CD4-positive, alpha-beta T cell treated with Interleukin-15 for 4 hours (primary cell): Measurements from ENCODE around the gene VPS16.

Experiments used
- DNase-seq: peaks from one replicate; pipeline ENCODE4 v3.0.0-alpha.2; 2020; ENCODE audit warnings: low spot score

The VPS16 gene

DNA sequence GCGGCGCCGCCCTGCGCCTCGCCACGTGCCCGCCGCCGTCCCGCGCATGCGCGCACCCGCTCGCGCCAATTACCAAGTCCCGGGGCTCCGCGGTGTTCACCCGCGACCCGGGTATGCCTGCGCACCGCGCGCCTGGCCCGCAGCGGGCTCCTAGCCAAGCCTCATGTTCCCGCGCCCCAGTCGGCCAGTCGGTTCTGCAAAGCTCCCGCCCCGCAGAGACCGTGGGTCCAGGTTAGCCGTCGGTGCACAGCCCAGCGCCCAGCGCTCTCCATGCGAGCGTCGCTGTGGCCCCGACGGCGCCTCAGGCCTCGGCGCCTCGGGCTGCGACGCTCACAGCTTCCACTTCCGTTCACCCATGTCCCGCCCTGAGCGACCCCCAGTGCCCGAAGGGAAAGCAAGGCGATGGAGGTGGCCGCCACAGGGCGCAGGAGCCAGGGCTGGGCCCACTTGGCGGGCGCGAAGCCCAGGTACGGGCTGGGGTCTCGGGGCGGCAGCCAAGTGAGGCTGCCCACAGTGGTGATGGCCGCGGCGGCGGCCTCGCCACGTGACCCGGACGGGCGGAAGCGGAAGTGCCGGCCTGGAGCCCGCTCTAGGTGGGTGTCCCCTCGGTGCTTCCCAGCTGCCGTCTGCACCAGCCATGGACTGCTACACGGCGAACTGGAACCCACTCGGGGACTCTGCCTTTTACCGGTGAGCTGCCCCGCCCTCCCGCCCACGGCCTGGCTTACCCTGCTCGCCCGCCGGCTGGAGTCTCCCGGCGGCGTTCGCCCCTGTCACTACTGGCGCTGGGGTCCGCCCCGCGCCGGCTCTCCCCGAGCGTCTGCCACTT lies at the start of gene VPS16, which contains the start of gene PCED1A:
VPS16 (plus strand) TSS at position 608 of the 829 bp plus-strand sequence; CDS start at position 638, 30 bp downstream.
PCED1A (minus strand) TSS at position 518 of the 829 bp plus-strand sequence. CDS start 743 bp downstream, outside the sequence.
- peak; percentile 85 for DNase-seq

DNA sequence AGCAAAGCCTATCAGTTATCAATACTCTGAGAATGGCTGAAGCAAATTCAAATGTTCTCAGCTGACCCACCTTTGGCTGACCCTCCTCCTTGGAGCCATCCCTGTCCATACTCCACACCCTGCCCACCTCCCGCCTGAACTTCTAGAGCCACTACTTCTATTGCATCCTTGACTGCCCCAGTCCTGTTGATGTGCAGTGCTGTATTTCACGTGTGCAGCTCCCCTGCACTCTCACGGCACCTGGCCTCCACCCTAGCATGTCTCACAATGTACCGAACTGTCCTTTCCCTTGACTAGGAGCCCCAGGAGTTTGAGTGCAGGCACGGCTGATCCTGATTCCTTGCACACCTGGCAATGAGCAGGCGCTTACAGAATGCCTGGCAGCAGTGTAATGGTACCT lies 47.1 kb upstream of the VPS16 start:
- DNase-seq: no peak

DNA sequence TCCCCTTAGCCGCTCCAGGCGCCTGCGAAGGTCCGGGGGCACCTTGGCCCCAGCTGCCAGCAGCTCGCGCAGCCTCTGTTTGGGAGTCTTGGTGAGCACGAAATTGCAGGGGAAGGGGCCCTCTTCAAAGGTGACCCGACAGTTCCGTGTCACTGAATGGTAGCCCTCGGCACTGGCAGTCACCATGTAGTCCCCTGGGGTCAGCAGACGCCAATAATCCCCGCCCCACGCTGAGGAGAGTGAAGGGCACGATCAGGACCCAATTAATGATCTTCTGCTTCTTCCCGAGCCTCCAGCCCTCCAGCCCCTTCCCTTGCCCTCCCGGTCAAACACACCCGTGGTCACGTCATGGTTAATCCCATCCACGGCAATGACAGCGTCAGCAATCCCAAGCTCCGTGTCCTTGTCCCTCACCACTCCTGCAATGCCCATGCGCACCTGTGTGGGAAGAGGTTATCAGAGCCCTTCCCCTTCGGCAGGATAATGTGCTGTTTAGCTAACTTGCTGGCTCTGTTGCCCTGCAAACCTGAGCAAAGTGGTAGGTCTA lies 46.3 kb upstream of the VPS16 start:
- no peak for DNase-seq

DNA sequence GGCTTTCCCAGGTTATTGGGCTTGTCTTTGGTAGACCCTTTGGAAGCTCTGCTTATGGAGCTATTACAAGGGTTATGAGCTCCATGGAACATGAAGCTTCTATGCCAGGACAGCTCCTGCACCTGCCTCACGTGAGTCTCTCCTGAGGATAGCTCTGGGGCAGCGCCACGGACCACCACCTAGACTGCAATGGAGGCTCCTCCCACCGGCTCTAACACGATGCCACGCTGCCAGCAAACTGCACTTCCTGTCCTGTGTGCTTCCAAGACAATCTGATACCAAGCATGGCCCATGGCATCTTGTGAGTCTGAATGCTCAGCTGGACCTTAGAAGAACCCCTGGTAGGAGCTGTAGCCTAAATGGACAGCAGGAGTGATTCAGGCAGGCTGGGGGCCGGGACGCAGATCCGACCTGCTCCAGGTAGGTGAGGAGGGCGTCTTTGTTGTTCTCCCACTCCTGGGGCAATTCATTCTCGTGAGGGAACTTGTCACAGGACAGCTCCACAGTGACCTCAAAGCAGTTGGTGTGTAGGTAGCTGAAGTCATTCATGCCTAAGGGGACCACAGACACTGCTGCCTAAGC lies 45.6 kb upstream of the VPS16 start:
- DNase-seq: no peak

DNA sequence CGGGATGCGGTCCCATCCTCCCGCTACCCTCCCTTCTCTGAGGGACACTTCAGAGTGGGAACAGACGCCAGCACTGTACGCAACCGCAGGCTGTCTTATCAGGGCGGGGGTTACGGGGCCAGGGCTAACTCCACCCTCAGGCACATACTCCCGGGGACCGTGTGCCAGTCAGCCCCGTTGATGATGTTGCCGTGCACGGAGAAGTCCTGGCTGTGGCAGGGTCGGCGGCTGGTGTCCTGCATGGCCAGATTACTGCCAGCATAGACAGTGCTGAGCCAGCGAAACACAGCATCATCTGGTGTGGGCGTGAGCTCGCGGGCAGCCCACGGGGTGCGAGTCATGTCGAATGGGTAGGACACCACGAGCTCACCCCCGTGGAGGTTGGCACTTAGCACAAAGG lies 45.1 kb upstream of the VPS16 start:
- DNase-seq: no peak

DNA sequence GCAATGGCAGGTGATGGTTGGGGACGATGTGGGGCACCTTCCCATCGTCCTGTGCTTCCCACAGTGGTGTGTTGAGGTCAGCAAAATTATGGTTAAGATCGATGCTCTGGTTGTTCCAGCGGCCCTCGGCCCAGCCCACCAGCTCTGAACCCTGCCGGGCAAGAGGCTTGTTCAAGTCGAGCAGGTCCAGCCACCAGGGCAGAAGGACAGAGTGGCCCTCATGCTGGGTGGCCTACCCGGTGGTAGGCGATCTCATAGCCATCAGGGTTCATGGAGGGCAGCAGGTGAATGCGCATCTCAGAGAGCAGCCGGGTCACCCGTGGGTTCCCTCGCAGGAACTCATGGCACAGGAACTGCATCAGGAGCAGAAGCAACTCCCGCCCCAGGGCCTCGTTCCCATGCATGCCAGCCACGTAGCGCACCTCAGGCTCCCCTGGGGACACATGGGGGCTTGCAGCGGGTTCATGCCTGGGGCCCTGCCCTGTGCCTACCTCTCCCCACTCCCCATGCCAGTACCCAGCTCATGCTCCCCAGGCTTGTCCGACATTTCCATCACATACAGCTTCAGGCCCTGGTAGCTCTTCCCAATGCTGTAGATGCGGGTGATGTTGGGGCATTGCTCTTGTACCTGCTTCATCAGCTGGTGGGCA lies 44.4 kb upstream of the VPS16 start:
- DNase-seq: no peak

DNA sequence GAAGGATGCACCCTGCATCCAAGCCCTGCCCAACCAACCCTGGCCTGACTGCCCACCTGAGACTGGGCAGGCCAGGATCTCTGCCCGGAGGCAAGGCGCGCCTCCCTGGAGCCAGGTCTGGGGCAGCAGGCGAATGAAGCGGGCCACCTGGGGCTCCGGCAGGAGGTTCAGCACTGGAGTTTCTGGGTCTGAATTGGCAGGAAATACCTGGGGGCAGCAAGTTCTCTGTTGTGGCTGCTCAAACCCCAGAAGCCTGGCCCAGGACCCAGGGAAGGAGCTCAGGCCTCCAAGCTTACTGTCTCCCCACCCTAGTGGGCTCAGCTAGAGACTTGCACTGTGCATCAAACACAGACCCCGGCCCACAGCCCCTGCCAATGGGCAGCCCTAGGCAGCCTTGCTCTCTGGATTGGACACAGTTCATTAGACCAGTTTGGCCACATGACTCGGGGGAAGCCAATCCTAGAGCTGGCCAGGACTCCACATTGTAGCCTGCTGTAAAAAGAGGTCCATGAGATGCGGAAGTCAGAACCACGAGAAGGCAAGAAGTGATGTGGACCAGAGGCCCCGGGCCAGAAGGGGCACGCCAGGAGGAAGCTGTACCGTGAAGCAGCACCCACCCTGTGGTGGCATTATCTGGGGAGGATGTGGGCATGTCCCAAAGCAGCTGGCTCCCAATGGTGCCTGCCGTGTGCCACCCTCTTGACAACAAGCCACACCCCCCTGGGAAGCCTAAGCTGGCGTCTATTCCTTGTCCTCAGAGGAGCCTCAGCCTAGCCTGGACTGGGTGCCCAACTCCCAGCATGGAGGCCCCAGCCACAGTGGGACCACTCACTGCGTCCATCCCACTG lies 43.2 kb upstream of the VPS16 start:
- DNase-seq: no peak

DNA sequence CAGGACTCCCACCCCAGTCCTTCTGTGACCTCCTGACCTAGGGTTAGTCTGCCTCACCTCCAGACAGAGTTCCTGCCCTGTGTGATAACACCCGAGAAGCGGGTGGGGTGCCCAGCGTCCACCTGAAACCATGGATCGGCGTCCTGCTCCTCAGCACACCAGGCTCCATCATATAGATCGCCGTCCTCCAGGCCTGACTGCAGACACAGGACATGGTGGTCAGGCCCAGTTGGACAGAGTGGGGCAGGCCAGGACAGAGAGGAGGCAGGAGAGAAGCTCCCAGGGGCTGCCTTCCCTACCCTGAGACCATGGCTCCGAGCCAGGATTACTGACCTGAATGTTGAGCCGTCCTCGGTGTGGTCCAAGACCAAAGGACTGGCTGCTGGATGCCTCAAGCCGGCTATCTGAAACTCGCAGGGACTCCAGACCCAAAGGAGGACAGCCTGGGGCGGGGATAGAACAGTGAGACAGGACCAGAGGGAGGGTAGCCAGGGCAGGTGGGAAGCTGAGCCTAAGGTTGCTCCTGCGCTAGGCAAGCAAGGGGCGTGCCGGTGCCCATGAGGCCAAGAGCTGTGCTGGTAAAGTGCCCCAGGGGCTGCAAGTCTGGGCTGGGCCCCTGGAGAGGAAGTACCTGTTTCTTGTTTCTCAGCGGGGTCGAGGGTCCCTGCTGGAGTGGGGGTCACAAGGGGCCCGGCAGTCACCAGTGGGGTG lies 42.3 kb upstream of the VPS16 start:
- no peak for DNase-seq

DNA sequence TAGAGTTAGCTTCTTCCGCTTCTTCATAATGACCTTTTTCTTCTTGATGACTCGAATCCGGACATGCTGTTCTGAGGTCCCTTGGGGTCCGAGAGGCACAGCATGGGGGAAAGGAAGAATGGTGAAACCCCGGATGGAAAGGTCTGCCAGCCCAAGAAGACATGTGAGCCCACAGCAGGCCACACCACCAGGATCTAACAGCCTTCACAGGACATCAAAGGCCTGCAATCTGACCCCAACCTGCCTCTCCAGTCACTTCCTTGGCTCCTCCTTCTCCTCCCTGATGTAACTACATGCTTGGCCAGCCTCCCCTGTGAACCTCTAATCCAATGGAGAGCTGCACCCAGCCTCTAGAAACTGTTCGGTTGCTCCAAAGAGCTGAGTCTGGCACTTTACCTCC lies 41.7 kb upstream of the VPS16 start:
- no peak for DNase-seq

DNA sequence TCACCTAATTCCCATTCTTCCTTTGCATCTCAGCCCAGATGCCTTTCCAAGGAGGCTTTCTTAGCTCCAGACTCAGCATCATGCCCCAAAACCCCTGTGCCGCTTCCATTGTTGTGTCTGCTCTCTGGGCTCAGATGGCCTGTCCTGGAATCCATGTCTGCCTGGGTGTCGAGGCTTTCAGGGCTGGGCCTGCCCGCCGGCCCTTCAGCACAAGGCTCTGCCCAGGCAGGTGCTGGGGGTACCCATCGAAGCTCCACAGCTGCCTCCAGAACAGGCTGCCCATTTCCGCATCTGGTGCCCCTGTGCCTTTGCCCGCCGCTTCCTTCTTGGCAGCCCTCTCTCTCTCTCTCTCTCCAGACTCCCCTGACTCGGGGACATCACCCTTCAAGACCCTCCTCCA lies 41.3 kb upstream of the VPS16 start:
- no peak for DNase-seq

DNA sequence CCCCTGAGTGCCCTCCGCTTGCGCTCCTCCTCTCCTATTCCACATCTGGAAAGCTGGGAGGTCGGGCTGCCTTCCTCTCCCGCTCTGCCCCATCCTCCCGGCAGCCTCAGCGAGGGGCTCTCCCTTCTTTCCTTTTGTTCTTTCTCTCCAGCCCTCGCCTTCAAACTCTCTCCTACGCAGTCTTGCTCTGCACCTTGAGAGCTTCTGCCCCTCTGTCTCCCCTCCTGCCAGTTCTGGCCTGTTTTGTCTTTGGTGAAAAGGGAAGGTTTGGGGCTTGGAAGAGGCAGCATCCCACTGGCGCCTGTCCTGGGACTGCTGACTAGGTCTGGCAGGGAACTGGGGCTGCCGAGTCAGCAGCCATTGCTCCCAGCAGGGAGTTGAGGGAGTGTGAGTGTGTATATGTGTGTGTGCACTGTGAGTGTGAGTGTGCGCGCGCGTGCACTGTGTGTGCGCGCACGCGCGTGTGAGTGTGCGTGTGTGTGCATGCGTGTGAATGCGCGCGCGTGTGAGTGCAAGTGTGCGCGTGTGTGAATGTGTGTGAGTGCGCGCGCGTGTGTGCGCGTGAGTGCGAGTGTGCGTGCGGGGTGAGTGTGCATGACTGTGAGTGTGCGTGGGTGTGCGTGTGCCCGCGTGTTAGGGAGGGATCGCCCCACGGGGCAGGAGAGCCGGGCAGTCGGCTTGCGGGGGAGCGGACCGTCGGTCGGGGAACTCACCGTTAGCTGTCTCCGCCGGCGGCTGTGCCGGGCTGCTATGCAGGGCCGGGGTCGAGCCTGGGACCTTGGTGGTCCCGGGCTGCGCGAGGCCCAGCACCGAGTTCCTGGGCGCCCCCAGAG lies 40.6 kb upstream of the VPS16 start:
- no peak for DNase-seq

DNA sequence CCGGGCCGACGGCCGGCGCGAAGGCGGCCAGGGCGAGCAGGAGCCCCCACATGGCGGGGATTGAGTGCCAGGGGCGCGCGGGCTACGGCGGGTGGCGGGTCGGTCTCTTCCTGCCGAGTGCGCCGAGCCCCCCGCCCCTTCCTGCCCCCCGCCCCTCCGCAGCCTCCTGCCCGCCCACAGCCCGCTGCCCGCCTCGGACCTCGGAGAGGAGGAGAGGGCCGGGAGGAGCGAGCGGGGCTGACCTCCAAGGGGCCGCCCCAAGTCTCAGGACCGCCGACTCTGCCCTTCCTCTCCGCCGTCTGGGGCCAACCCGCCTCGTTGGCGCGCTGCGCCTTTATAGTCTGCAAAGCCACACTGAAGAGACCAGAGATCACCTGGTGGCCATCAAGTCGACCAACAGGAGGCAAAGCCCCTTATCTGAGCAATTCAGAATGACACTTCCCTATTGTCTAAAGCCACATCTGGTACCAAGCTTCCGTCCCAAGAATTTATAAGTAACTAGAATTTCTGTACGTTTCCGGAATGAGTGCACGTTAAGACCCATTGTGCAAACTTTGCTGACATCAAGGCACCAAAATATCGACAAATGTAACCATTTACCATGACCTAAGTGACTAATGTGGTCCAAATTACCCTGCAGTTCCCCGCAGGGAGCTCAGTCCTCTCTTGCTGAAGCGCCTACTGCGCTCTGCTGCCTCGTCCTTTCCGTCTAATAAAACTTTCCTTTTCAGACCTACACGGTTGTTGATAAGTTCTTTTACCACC lies 39.8 kb upstream of the VPS16 start, which contains the start of gene CPXM1:
CPXM1 (minus strand) TSS at position 107 of the 765 bp plus-strand sequence; CDS start at position 52, 55 bp downstream.
- no peak for DNase-seq

DNA sequence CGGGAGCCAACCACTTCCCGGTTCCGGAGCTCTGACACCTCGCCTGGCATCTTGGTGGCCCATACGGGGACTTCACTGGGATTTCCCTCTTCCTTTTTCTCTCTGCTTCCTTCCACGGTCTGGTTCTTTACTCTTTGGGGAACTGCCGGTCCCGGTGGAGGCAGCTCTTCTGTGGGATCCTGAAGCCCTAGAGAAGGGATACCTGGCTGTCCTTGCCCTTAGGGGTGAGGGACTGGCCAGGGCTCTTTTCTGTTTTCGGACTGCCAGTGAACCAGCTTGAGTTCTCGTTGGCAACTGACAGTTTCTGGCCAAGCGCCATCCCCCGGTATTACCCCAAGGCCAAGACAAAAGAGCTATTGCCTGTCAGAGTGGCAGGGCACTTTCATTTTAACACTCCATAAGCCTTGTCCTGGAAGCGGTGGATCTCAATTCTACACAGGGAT lies 39.2 kb upstream of the VPS16 start:
- no peak for DNase-seq

DNA sequence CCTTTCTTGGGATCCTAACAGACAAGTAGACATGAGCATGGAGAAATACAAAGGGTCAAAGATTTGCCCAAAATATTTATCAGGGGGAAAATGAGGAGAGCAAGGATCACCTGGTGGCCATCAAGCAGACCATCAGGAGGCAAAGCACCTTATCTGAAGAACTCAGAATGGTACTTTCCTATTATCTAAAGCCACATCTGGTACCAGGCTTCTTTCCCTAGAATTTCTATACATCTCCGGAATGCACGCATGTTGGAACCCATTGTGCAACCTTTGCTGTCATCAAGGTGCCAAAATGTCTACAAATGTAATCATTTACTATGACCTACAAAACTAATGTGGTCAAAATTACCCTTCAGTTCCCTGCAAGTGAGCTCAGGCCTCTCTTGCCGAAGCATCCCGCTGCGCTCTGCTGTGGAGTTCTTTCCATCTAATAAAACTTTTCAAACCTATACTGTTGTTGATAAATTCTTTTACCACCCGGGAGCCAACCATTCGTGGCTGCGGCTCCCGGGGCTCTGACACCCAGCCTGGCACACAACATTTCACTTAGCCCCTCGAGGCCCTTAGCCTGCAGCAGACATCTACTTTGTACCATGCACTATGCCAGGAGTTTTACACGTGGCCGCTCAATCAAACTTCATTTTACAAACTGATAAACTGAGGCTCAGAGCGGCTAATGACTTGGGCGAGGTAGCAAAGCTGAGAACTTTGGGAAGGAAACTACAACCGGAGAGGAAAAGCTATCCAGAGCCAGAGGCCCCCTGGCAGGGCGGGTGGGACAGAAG lies 36.3 kb upstream of the VPS16 start:
- no peak for DNase-seq

DNA sequence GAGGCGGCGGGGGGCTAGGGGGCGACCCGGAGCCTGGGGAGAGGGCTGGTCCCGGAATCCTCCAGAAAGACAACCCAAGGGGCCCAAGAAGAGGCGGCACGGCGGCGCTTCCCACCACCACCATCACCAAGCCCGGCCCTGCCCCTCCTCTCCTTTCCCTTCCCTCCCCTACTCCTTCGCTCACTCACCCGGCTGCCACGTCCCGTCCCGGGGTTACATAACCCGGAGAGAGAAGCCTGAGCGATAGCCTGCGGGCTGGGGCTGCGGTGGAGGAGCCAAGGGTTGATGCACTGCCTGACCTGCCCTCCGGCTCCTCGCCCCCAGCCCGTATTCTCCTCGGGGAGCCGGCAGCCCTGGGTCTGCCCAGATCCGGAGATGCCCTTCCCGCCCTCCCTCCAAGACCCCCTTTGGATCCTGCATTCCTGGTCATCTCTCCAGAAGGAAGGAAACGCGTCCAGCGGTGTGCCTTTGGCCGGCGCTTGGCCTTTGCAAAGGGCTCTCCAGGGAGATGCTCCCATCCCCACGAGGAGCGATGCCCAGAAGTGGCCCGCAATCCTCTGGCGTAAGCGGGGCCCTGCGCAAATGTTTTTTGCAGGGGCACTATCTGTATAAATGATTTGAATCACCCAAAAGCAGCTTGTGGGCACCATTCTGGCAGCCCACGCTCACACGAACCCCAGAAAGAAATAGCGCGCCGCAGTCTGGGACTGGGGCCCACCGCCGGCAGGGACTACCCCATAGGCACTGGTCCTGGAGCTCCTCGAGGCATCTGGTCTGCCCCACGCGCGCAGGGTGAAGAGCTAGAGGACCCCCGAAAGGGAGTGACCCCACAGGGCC lies 35.5 kb upstream of the VPS16 start:
- no peak for DNase-seq

DNA sequence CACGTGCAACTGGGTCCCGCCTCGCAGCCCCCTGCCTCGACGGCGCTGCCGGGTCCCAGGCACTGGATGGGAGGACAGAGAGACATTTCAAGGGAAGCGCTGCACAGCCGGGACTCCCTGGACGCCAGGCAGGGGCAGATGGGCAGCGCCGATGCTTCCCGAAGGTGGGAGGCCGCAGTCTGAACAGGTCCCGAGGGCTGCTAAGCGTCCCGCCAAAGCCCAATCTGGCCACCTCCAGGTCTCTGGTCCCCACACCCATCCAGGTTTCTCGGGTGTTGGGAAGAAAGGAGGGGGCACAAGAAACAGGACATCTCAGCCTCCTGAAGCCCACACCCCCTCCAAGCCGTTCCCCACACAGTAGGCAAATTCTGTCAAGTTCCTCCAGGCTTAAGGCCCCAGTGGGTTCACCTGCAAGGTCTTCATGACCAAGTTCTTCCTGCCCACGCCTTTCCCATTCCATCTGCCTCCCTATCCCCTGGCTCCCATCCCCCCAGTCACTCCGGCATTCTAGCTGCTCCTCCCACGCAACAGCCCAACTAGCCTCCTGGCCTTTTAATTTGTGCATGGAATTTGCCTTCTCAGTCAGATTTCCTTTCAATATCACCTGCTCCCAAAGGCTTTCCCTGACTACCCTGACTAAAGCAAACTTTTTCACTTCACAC lies 34.7 kb upstream of the VPS16 start:
- DNase-seq: no peak

DNA sequence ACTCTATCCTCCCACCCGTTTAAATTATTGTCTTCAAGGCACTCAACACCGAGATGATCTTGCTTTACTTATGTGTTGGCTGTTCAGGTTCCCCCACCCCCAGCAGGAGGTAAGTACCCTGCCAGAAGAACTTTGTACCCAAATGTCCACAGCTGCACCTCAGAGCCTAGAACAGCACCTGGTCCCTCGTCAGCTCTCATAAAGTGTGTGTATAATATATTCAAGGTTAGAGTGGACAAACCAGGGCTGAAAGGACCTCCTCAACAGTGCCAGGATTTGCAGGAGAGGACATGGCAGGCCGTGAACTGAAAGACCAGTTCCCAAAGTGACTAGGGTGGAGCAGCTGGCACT lies 34.2 kb upstream of the VPS16 start:
- DNase-seq: no peak
